ENCODE data around the gene SPEN. TPM values are rescaled to one million over a fixed set of nuclear protein-coding genes. Genes with fewer than 3 reads are reported as not detected.

Gene SPEN
- total and polyA plus RNA-seq, 2 experiments from 2014 or later, result 14.9 to 43.6 TPM

DNA sequence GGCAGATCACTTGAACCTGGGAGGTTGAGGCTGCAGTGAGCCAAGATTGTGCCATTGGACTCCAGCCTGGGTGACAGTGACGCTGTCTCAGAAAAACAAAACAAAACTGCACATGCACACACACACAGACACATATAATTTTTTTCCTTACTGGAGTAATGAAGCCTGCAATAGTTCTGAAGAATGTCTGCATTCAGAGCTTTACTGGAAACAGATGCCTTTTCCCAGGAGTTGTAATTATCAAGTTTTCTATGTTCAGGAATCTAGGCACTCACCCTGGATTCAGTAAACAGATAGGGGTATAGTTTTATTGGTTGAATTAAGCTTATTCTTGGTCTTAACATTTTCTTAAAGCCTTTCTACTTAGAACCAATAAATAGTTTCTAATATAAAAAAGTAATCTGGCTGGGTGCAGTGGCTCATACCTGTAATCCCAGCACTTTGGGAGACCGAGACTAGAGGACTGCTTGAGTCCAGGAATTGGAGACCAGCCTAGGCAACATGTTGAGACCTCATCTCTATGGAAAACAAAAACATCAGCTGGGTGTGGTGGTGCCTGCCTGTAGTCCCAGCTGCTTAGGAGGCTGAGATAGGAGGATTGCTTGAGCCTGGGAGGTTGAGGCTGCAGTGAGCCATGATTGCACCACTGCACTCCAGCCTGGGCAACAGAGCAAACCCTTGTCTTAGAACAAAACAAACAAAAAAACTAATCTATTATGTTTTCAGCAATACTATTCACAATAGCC lies 15.8 kb downstream of the SPEN start:
- H3K4me2 ChIP-seq, result no peak overlapping the region
- TF ChIP-seq POLR2AphosphoS5 (IDR thresholded peaks at IDR 0.05; ENCODE audit: low read depth) (no peak), ZNF331 (CRISPR knock-in tag; IDR thresholded peaks at IDR 0.05; ENCODE audit: low read depth) (no peak), ZNF114 (CRISPR knock-in tag; IDR thresholded peaks at IDR 0.05) (no peak), CREB1 (CRISPR knock-in tag; IDR thresholded peaks at IDR 0.05; ENCODE audit: low read depth) (no peak), EZH2phosphoT487 (IDR thresholded peaks at IDR 0.05; ENCODE audit: unreplicated experiment) (no peak), STAT1 (IDR thresholded peaks at IDR 0.05; ENCODE audit: unreplicated experiment) (no peak), NANOG (IDR thresholded peaks at IDR 0.05; ENCODE audit: borderline replicate concordance) (no peak), JUNB (IDR thresholded peaks at IDR 0.05; ENCODE audit: unreplicated experiment) (no peak), EZH2 (IDR thresholded peaks at IDR 0.05; ENCODE audit: low read depth, unreplicated experiment) (no peak)
- TF ChIP-seq, protein P1, sequence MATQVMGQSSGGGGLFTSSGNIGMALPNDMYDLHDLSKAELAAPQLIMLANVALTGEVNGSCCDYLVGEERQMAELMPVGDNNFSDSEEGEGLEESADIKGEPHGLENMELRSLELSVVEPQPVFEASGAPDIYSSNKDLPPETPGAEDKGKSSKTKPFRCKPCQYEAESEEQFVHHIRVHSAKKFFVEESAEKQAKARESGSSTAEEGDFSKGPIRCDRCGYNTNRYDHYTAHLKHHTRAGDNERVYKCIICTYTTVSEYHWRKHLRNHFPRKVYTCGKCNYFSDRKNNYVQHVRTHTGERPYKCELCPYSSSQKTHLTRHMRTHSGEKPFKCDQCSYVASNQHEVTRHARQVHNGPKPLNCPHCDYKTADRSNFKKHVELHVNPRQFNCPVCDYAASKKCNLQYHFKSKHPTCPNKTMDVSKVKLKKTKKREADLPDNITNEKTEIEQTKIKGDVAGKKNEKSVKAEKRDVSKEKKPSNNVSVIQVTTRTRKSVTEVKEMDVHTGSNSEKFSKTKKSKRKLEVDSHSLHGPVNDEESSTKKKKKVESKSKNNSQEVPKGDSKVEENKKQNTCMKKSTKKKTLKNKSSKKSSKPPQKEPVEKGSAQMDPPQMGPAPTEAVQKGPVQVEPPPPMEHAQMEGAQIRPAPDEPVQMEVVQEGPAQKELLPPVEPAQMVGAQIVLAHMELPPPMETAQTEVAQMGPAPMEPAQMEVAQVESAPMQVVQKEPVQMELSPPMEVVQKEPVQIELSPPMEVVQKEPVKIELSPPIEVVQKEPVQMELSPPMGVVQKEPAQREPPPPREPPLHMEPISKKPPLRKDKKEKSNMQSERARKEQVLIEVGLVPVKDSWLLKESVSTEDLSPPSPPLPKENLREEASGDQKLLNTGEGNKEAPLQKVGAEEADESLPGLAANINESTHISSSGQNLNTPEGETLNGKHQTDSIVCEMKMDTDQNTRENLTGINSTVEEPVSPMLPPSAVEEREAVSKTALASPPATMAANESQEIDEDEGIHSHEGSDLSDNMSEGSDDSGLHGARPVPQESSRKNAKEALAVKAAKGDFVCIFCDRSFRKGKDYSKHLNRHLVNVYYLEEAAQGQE (IDR thresholded peaks at IDR 0.05; ENCODE audit: unreplicated experiment), result no peak
- TF ChIP-seq, protein P2, sequence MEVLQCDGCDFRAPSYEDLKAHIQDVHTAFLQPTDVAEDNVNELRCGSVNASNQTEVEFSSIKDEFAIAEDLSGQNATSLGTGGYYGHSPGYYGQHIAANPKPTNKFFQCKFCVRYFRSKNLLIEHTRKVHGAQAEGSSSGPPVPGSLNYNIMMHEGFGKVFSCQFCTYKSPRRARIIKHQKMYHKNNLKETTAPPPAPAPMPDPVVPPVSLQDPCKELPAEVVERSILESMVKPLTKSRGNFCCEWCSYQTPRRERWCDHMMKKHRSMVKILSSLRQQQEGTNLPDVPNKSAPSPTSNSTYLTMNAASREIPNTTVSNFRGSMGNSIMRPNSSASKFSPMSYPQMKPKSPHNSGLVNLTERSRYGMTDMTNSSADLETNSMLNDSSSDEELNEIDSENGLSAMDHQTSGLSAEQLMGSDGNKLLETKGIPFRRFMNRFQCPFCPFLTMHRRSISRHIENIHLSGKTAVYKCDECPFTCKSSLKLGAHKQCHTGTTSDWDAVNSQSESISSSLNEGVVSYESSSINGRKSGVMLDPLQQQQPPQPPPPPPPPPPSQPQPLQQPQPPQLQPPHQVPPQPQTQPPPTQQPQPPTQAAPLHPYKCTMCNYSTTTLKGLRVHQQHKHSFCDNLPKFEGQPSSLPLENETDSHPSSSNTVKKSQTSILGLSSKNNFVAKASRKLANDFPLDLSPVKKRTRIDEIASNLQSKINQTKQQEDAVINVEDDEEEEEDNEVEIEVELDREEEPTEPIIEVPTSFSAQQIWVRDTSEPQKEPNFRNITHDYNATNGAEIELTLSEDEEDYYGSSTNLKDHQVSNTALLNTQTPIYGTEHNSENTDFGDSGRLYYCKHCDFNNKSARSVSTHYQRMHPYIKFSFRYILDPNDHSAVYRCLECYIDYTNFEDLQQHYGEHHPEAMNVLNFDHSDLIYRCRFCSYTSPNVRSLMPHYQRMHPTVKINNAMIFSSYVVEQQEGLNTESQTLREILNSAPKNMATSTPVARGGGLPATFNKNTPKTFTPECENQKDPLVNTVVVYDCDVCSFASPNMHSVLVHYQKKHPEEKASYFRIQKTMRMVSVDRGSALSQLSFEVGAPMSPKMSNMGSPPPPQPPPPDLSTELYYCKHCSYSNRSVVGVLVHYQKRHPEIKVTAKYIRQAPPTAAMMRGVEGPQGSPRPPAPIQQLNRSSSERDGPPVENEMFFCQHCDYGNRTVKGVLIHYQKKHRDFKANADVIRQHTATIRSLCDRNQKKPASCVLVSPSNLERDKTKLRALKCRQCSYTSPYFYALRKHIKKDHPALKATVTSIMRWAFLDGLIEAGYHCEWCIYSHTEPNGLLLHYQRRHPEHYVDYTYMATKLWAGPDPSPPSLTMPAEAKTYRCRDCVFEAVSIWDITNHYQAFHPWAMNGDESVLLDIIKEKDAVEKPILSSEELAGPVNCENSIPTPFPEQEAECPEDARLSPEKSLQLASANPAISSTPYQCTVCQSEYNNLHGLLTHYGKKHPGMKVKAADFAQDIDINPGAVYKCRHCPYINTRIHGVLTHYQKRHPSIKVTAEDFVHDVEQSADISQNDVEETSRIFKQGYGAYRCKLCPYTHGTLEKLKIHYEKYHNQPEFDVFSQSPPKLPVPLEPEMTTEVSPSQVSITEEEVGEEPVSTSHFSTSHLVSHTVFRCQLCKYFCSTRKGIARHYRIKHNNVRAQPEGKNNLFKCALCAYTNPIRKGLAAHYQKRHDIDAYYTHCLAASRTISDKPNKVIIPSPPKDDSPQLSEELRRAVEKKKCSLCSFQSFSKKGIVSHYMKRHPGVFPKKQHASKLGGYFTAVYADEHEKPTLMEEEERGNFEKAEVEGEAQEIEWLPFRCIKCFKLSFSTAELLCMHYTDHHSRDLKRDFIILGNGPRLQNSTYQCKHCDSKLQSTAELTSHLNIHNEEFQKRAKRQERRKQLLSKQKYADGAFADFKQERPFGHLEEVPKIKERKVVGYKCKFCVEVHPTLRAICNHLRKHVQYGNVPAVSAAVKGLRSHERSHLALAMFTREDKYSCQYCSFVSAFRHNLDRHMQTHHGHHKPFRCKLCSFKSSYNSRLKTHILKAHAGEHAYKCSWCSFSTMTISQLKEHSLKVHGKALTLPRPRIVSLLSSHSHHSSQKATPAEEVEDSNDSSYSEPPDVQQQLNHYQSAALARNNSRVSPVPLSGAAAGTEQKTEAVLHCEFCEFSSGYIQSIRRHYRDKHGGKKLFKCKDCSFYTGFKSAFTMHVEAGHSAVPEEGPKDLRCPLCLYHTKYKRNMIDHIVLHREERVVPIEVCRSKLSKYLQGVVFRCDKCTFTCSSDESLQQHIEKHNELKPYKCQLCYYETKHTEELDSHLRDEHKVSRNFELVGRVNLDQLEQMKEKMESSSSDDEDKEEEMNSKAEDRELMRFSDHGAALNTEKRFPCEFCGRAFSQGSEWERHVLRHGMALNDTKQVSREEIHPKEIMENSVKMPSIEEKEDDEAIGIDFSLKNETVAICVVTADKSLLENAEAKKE (CRISPR knock-in tag; IDR thresholded peaks at IDR 0.05), result no peak
- TF ChIP-seq, protein P3, sequence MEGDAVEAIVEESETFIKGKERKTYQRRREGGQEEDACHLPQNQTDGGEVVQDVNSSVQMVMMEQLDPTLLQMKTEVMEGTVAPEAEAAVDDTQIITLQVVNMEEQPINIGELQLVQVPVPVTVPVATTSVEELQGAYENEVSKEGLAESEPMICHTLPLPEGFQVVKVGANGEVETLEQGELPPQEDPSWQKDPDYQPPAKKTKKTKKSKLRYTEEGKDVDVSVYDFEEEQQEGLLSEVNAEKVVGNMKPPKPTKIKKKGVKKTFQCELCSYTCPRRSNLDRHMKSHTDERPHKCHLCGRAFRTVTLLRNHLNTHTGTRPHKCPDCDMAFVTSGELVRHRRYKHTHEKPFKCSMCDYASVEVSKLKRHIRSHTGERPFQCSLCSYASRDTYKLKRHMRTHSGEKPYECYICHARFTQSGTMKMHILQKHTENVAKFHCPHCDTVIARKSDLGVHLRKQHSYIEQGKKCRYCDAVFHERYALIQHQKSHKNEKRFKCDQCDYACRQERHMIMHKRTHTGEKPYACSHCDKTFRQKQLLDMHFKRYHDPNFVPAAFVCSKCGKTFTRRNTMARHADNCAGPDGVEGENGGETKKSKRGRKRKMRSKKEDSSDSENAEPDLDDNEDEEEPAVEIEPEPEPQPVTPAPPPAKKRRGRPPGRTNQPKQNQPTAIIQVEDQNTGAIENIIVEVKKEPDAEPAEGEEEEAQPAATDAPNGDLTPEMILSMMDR (conservative IDR thresholded peaks at IDR 0.05; ENCODE audit: low read depth in 2 of 2), result no peak
- TF ChIP-seq, protein P4, sequence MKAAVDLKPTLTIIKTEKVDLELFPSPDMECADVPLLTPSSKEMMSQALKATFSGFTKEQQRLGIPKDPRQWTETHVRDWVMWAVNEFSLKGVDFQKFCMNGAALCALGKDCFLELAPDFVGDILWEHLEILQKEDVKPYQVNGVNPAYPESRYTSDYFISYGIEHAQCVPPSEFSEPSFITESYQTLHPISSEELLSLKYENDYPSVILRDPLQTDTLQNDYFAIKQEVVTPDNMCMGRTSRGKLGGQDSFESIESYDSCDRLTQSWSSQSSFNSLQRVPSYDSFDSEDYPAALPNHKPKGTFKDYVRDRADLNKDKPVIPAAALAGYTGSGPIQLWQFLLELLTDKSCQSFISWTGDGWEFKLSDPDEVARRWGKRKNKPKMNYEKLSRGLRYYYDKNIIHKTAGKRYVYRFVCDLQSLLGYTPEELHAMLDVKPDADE (IDR thresholded peaks at IDR 0.05), result no peak
- Mint-ChIP-seq H3K9me3 (no peaks in the 10 kb centered on the region), H3K4me1 (no peaks in the 10 kb centered on the region), H3K4me3 (no peak overlapping the region), H3K27ac (no peak overlapping the region; the same call in 1 of the 2 replicates), H3K36me3 (ENCODE audit: low read depth) (peaks cover 10% of the 10 kb centered on the region; the same call in 2 of the 3 replicates), H3K27me3 (ENCODE audit: insufficient read depth, low read depth, poor library complexity) (peaks cover 2% of the 10 kb centered on the region)
- peaks cover 37% of the 10 kb centered on the region for H4K20me1 ChIP-seq (replicated peaks; ENCODE audit: insufficient read depth)
- no peaks in the 10 kb centered on the region for H3K9me2 ChIP-seq (ENCODE audit: insufficient read depth)
- H3K27ac ChIP-seq (ENCODE audit: low read depth), result no peak overlapping the region
- H3K79me2 ChIP-seq (replicated peaks; ENCODE audit: insufficient read depth), result peaks cover 99% of the 10 kb centered on the region
- H3K4me1 ChIP-seq (ENCODE audit: insufficient read depth), result no peaks in the 10 kb centered on the region
- DNase-seq (ENCODE audit: low spot score) (no peak), ATAC-seq (no peak)
- H3K27me3 ChIP-seq (ENCODE audit: insufficient read depth), result no peaks in the 10 kb centered on the region
- no peak overlapping the region for H3K4me3 ChIP-seq
- H2AFZ ChIP-seq, result no peak overlapping the region
- no peaks in the 10 kb centered on the region for H3K36me3 ChIP-seq (ENCODE audit: insufficient read depth)
- peaks cover 4% of the 10 kb centered on the region; the same call in 1 of the 2 replicates for H3F3A ChIP-seq (replicated peaks; ENCODE audit: low read depth)

Data from GM23338 (cell line).